Urothelium cell line (cell line): ENCODE data around the gene C20orf204.
"Not testable (repeated sequence)": the region's sequence is repeated elsewhere in the genome, so short reads cannot be mapped to it uniquely, and the experiment has no call there.

Experiments used
- DNase-seq: peaks from one replicate; pipeline ENCODE4 v3.0.0; 2011; ENCODE audit warnings: low spot score, mixed read lengths
- FAIRE-seq: peaks from 2 replicates; lab custom pipeline; 2011; peaks lifted over from hg19 to GRCh38; lab: Jason Lieb, UNC

C20orf204 gene, protein sequence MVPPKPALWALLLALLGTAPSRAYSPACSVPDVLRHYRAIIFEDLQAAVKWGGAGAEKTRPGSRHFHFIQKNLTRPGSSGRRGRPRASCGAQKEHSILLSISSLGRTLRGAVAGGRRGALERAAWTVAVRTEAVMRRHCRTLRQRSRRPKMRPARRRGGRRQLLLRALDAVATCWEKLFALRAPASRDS

DNA sequence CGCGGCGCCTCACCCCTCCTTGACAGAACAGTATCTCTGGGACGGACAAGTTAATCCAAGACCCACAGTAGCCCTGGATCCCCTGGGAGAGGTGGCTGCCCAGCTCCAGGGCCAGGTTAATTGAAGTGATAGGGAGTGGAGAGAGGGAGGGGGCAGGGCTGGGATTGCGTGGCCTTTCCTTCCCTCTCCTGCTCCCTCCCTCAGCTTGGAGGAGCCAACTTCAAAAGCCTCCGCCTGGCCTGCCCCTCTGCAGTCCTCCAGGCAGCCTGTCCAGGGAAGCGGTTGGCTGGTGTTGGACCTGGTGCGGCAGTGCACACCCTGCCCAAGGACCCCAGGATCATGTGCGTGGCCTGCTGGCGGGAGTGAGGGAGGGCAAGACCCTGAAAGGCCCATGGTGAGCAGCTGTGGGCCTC lies at the start of gene C20orf204:
Gene C20orf204 (plus strand): TSS at position 250 of the 413 bp plus-strand sequence. CDS start 142 bp downstream, at position 392.
- FAIRE-seq, result no peak
- no peak for DNase-seq

DNA sequence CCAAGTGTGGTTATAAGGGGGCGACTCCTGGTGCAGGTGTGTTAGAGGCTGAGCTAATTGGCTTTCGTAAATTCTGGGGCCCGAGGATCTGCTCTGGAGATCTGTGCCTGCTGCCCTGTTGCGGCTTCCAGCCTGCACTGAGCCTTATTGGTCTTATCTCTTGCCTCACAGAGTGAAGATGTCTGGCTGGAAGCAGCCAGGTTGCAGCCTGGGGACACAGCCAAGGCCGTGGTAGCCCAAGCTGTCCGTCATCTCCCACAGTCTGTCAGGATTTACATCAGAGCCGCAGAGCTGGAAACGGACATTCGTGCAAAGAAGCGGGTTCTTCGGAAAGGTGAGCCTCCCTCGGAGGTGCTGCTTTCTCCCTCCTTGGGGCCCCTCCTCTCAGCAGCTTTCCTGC lies 35.1 kb upstream of the C20orf204 start:
- no peak for FAIRE-seq
- no peak for DNase-seq

DNA sequence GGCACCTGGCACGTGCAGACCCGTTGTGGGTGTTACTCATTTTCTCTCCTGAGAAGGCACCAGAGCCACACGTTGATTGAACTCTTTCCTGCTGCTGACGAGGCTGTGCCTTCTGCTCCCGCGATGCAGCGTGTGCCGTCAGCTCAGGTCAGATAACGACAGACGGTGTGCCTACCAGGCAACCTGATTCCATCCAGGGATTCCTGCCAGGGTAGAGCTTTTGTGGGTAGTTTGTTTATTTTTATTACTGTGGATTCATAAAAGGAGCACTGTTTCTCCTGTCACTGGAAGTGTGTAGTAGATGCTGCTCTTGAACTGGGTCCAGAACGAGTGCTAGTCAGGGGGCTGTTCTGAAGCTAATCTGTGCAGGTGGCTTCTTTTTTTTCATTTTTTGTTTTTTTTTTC lies 34.4 kb upstream of the C20orf204 start:
- no peak for FAIRE-seq
- no peak for DNase-seq

DNA sequence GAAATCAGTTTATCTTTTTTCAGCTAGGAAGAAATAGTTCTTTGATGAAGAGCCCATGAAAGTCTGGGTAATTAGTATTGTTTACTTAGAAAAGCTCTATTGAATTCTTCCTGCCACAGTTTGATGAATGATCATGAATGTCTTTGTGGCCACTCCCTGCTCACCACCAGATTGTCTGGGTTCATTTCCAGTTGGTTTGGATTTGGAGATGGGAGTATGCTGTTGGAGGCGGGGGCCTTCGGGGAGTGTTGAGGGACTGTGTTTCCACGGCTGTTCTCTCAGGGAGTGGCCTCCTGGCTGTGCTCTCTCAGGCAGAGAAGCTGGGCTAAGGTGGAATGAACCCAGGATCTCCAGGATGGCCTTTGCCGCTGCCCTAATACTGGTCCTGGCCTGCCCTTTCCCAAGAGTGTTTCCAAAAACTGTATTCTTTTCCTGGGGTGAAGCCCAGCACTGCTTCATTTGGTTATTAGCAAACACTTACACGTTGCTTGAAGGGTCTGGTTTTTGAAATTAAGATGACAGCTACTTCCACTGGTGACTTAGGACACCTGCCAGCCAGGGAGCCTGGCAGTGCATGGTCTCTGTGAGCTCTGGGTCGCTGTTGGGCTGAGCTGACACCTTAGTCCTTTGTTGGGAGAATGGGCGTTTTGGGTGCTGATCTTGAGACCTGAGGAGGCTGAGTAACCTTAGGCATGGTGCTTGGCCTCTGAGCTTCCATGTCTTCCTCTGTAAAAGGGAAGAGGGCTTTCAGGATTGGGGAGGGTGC lies 31.8 kb upstream of the C20orf204 start:
- FAIRE-seq (no peak), DNase-seq (no peak)

DNA sequence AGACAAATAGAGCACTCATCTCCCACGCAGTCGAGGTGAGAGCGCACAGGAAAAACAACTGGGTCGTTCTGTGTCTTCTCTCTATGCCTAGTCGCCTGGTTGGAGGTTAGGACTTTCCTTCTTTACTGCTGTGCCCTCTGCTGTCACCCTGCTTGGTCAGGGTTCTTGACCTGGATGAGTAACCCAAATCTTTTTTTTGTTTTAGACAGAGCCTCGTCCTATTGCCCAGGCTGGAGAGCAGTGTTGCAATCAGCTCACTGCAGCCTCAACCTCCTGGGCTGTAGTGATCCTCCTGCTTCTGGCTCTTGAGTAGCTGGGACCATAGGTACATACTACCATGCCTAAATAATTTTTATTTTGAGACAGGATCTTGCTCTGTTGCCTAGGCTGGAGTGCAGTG lies 30.6 kb upstream of the C20orf204 start:
- DNase-seq, result no peak
- no peak for FAIRE-seq

DNA sequence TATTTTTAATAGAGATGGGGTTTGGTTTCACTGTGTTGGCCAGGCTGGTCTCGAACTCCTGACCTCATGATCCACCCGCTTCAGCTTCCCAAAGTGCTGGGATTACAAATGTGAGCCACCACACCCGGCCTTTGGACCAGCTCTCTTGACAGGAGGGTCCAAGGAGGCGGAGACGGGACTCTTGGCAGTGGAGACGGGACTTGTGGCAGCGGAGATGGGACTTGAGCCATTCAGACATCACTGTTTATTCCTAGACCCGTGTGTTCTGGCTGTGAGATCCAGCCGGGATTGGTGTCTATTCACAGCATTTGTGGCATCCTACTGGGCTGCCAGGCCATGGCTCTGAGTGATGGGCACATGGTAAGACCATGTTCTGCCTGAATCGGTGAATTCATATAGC lies 29.5 kb upstream of the C20orf204 start:
- FAIRE-seq, result no peak

DNA sequence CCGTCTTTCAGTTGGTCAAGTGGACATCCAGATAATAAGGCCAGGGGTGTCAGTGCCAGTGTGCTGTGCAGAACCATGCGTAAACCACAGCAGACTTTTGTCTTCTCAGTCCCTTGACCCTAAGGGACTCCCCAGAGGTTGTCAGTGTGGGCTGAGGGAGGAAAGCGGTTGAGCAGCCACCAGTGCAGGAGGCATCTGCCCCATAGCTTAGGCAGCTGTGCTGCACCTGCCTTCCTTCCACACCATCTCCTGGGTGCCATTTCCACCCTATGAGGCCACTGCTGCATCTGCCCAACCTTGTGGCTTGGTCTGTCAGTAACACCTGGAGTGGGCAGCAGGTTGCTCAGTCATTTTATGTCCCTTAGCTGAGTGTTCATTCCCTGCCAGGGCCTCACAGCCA lies 29.1 kb upstream of the C20orf204 start:
- FAIRE-seq (no peak), DNase-seq (no peak)

More for the DNA sequence above, 29.5 kb upstream of the C20orf204 start:
- DNase-seq, result no peak

DNA sequence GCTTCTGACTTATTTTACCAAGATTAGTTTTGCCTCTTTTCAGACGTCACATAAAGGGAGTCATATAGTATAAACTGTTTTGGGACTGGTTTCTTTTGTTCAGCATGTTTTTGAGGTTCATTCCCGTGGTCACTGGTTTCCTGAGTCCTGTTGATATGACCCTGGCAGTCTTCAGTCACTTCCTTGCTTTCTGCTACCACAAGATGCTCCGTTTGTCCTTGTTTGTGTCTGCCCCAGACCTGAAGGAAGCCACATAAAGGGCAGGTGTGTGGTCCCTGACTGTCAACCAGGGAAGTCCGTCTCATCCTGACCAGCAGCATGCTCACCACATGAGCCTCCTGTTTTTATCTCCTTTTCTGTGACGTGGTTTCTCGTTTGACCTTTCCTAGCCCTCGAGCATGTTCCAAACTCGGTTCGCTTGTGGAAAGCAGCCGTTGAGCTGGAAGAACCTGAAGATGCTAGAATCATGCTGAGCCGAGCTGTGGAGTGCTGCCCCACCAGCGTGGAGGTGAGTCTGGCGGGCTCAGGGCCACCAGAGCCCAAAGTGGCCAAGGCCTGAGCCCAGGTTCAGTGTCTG lies 26.1 kb upstream of the C20orf204 start:
- FAIRE-seq, result no peak
- no peak for DNase-seq

DNA sequence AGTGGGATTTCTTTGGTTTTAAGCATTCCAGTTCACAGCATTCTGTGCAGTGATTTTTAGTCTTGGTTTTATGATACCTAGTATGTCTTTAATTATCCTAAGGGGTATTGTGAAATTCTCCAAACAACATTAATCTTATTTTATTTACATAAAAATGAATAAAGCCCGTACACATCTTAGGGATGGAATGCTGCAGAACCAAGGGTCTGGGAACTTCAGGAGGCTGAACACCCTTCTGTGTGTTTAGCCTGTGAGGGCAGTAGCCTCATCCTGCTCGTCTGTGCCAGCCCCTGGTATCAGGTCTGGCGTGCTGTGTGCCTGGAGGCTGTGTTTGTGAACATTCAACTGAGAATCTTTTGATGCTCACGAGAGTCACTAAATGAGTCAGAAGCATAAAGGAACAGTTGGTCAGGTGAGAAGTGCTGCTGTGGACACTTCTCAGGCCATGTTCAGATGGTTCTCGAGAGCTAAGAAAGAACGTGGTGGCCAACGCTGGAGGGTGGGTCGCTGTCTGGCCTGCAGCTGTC lies 25.2 kb upstream of the C20orf204 start:
- DNase-seq, result no peak
- no peak for FAIRE-seq

DNA sequence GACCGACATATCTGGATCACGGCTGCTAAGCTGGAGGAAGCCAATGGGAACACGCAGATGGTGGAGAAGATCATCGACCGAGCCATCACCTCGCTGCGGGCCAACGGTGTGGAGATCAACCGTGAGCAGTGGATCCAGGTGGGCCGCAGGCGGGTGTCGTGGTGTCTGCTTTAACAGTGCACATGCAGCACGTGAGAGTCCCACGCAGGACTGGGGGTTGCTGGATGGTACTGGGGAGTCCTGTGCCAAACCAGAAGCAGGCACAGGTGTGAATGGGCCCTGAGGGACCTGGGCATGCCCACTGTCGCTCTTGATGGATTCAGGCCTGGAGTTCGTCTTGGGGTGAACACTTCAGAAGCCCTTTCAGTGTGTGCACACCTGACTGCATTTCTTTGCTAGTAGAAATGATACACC lies 24.6 kb upstream of the C20orf204 start:
- no peak for FAIRE-seq

DNA sequence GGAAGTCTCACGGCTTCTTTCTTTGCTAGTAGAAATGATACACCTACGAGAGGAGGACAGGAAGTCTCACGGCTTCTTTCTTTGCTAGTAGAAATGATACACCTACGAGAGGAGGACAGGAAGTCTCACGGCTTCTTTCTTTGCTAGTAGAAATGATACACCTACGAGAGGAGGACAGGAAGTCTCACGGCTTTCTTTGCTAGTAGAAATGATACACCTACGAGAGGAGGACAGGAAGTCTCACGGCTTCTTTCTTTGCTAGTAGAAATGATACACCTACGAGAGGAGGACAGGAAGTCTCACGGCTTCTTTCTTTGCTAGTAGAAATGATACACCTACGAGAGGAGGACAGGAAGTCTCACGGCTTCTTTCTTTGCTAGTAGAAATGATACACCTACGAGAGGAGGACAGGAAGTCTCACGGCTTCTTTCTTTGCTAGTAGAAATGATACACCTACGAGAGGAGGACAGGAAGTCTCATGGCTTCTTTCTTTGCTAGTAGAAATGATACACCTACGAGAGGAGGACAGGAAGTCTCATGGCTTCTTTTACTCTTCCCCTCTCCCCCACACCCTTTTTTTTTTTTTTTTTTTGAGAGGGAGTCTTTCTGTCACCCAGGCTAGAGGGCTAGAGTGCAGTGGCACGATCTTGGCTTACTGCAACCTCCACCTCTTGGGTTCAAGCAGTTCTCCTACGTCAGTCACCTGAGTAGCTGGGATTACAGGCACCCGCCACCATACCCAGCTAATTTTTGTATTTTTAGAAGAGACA lies 23.4 kb upstream of the C20orf204 start:
- not testable (repeated sequence) for DNase-seq, FAIRE-seq

More for the DNA sequence above, 24.6 kb upstream of the C20orf204 start:
- DNase-seq, result no peak

DNA sequence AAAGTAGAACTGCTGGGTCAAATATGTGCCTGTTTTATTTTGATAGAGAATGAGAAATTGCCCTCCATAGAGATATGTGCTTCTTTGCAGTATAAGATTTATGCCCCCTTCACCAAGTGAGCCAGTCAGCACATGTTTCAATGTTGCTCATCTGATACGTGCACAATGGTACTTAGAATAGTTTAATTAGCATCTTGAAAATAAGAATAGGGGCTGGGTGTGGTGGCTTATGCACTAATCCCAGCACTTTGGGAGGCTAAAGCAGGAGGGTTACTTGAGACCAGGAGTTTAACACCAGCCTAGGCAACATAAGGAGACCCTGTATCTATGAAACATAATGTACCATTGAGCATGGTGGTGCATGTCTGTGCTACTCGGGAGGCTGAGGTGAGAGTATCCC lies 20.3 kb upstream of the C20orf204 start:
- FAIRE-seq (no peak), DNase-seq (no peak)

DNA sequence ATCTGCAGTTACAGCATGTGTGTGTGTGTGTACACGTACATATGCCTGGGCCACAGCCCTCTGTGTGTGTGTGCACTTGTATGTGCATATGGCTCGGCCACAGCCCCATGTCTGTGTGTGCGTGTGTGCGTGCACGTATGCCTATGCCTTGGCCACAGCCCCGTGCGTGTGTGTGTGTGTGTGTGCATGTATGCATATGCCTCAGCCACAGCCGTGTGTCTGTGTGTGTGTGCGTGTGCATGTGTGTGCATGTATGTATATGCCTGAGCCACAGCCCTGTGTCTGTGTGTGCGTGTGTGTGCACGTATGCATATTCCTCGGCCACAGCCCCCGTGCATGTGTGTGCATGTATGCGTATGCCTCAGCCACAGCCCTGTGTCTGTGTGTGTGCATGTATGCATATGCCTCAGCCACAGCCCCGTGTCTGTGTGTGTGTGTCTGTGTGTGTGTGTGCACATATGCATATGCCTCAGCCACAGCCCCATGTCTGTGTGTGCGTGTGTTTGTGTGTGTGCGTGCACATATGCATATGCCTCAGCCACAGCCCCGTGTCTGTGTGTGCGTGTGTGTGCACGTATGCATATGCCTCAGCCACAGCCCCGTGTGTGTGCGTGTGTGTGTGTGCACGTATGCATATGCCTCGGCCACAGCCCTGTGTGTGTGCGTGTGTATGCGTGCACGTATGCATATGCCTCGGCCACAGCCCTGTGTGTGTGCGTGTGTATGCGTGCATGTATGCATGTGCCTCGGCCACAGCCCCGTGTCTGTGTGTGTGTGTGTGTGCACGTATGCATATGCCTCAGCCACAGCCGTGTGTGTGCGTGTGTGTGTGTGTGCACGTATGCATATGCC lies 14.6 kb upstream of the C20orf204 start:
- DNase-seq (no peak), FAIRE-seq (peak; percentile 63)

DNA sequence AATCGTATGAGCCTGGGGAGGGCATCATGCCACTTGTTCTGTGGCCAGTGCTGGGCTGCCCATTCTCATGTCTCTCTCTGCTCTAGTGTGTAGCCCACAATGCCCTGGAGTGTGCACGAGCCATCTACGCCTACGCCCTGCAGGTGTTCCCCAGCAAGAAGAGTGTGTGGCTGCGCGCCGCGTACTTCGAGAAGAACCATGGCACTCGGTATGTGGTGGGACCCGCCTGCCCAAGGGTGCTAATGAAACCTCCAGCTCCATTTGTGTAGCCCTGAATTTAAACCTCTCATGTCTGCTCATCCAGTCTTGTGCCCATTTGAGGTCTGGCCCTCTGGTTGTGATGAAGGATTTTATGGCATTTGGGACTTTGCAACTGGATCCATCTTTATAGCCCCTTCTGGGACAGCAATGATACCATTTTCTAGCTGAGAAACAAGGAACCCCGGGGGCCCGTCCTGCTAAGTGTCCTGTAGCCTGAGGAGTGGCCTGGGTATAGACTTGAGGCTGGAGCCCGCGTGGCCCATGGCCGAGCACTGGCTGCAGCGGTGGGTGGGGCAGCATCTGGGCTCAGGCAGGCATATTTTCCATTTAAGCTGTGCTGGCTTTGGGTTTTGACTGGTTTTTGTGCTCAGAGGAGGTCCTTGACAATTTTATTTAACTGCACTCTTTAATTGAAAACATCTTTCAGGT lies 13.2 kb upstream of the C20orf204 start:
- DNase-seq (no peak), FAIRE-seq (no peak)

DNA sequence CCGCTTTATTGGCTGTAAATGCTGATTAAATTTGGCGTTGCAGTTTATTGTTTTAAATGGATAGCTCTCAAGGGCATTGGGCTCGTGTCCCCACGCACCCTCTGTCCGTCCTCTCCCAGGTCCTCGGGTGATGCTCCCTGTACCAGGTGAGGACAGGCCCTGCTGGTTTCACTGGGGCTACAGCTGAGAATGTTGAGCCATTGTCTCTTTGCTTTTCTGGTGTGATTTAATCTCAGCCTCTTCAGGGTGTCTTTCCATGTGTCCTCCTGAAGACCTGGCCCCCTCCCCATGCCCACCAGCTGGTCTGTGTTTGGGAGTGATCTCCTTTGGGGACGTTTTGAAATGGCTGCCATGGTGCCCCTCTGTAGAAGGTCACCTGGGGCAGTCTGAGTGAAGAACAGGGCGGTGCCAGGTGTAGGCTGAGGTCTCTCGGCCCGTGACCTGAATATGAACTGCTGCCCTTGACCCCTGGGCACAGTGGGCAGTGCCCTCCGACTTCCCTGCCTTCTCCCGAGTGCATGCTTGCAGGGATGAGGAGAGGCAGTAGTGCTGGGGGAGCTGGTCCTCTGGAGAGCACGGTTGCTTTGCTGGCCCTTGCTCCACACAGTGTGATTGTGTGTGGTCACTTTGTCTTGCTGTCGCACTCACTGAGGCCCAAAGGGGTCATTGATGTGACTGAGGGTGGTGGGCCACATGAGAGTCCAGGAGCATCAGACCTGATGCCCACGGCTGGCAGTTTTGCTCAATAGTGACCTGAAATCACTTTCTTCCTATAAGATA lies 12.4 kb upstream of the C20orf204 start:
- DNase-seq (no peak), FAIRE-seq (no peak)

DNA sequence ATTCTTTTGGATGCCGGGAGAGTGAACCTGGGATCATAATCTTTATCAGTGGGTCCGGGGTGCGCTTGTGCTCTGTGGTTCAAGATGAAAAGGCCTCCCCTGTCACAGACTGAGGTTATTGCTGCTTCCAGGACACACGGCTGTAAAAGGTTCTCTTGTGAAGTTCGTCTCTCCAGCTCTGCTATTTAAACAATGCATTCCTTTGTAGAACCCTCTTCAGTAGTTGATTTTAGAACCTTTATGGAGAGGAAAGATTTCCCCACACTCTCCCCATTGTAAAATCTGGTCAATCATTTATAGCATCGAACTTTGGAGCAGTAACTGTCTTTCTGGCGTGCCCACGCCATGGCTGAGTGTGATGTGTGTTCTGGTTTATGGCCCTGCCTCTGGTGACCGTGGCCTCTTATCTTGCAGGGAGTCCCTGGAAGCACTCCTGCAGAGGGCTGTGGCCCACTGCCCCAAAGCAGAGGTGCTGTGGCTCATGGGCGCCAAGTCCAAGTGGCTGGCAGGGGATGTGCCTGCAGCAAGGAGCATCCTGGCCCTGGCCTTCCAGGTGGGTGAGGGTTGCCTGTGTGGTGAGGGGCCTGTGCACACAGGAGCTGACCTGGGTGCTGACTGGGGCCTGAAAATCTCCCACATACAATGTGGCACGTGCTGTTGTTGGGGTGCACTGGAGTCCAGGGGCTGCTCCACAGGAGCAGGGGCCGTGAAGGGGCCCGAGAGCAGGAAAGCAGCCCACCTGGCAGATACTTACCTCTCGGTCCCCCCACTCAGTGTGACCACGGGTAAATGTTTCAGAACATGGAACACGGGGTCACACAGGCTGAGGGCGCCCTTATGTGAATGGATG lies 11.6 kb upstream of the C20orf204 start:
- FAIRE-seq (no peak), DNase-seq (no peak)

DNA sequence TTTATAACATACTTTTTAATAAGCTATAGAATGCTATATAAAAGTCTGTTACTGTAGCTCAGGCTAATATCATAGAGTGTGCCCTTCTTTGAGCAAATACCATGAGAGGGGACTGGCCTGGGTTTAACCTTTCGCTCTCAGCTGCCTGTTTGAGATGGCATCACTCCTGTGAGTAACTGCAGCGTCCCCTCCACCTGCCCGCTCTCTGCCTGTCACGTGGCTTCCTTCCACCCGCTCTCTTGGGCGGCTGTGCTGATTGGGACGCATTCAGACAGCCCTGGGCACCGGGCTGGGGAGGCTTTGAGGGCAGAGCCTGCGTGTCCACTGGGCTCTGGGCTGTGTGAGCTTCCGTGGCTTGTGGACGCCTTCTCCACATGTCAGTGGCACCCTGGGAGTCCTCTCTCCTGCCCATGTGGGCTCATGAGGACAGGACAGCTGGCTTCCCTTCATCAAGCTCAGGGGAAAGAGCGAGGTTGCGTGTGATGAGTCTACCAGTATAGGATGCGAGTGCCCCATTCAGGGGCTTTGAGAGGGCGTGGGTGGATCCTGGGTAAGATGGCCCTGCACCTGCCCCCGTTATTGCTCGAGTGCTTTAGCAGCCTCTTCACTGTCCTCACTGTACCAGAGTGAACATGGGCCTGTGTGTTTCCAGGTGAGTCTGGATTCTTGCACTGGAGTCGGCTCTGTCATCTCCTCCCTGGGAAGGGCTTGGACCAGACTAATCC lies 10.7 kb upstream of the C20orf204 start:
- DNase-seq (no peak), FAIRE-seq (no peak)
